ENCODE results near the gene SLC28A2. TPM values are rescaled to one million over a fixed set of nuclear protein-coding genes. Genes with fewer than 3 reads are reported as not detected.

Gene SLC28A2
- polyA plus RNA-seq, 3 donors, result not detected

DNA sequence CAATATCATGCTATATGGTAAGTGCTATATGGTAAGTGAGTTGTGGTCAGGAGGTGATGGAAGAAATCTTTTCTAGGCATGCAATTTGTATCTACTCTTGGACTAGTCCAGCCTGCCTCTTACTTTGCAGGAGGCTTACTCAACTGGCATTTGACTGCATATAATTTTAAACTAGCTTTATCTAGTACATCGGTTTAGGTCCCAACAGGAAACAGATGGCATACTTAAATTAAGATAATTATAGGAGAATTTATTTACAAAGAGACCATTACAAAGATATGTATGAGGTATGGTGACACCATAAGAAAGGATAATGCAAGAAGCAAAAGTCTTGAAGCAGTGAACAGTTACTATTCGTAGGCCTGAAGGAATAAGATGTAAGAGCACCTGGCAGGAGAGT lies 7.8 kb downstream of the SLC28A2 start:
- Histone ChIP-seq H3K79me2 (ENCODE audit: insufficient read depth, low read length) (no peaks in the 10 kb centered on the region), H3K9me3 (replicated peaks in 1 of 2; ENCODE audit: control insufficient read depth in 1 of 2, insufficient read depth in 1 of 2, low read length in 2 of 2) (no peaks in the 10 kb centered on the region), H3K4me1 (ENCODE audit: control insufficient read depth in 1 of 2, insufficient read depth in 2 of 2, low read length in 2 of 2) (no peaks in the 10 kb centered on the region), H3K4me2 (replicated peaks; ENCODE audit: extremely low read depth, low read length, poor library complexity, severe bottlenecking) (no peak overlapping the region), H3K27ac (ENCODE audit: low read depth in 1 of 2, low read length in 2 of 2) (no peak overlapping the region), H2AFZ (ENCODE audit: insufficient read depth, low read depth, low read length, poor library complexity, severe bottlenecking) (no peak overlapping the region), H4K20me1 (ENCODE audit: insufficient read depth, low read length) (no peaks in the 10 kb centered on the region), H3K27me3 (ENCODE audit: control insufficient read depth in 2 of 2, insufficient read depth in 2 of 2, low read length in 2 of 2) (no peaks in the 10 kb centered on the region), H3K36me3 (replicated peaks in 1 of 2; ENCODE audit: control insufficient read depth in 1 of 2, insufficient read depth in 2 of 2, low read length in 2 of 2) (no peaks in the 10 kb centered on the region), H3K9ac (ENCODE audit: insufficient read depth, low read length, poor library complexity, severe bottlenecking) (no peak overlapping the region), H3K4me3 (replicated peaks in 1 of 3; ENCODE audit: low read depth in 2 of 3, low read length in 3 of 3) (no peak overlapping the region)
- Mint-ChIP-seq H3K27ac (no peak overlapping the region), H3K36me3 (no peaks in the 10 kb centered on the region), H3K9me3 (peaks cover 0 to 2% (median 0%) of the 10 kb centered on the region in 7 donors), H3K4me3 (no peak overlapping the region), H3K4me1 (no peaks in the 10 kb centered on the region), H3K27me3 (ENCODE audit: low read depth in 3 of 3) (no peaks in the 10 kb centered on the region)
- WGBS (ENCODE audit: insufficient coverage), result no CpG with 5 or more reads among the region's 2 CpGs
- no peak for TF ChIP-seq CTCF (IDR thresholded peaks at IDR 0.05)
- intact Hi-C loops (cut with micrococcal nuclease), result loop anchor here in 1 of 2 donors (10.0 kb wide), 1 partner anchor 85 kb away; no protein-coding TSS in a partner anchor
- DNase-seq, result no peak

DNA sequence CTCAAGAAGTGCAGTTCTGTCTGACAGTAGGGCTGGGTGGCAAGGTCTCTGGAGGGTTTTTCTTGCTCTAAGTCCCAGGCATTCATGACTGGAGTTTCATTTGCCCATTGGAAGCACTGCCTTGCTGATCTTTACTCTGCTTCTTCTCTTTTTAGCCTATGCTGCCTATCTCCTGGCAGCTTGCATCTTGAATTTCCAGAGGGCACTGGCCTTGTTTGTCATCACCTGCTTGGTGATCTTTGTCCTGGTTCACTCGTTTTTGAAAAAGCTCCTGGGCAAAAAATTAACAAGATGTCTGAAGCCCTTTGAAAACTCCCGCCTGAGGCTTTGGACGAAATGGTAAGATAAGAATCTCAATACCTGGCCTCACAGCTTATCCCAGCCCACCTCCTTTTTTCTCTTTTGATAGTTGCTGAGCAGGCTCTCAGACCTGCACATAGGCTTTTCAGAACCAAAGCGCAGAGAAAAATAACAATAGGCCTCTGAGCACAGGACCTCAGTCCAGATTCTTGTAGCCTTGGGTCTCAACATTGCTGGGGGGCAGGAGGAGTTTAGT lies 10.9 kb downstream of the SLC28A2 start:
- no peak overlapping the region for H3K27ac ChIP-seq (ENCODE audit: low read depth in 1 of 2, low read length in 2 of 2)
- Mint-ChIP-seq H3K36me3 (no peaks in the 10 kb centered on the region), H3K4me1 (no peaks in the 10 kb centered on the region), H3K9me3 (no peaks in the 10 kb centered on the region), H3K27ac (no peak overlapping the region), H3K4me3 (no peak overlapping the region), H3K27me3 (ENCODE audit: low read depth in 3 of 3) (no peaks in the 10 kb centered on the region)
- no peak for DNase-seq
- 100% methylated on average over 1 of the region's 4 CpGs for WGBS (ENCODE audit: insufficient coverage)
- TF ChIP-seq CTCF (IDR thresholded peaks at IDR 0.05), result no peak
- no peaks in the 10 kb centered on the region for H3K27me3 ChIP-seq (ENCODE audit: control insufficient read depth in 2 of 2, insufficient read depth in 2 of 2, low read length in 2 of 2)
- H3K79me2 ChIP-seq (ENCODE audit: insufficient read depth, low read length), result no peaks in the 10 kb centered on the region
- intact Hi-C loops (cut with micrococcal nuclease), result loop anchor here in 1 of 2 donors (10.0 kb wide), 1 partner anchor 88 kb away; no protein-coding TSS in a partner anchor
- no peaks in the 10 kb centered on the region for H3K4me1 ChIP-seq (ENCODE audit: control insufficient read depth in 1 of 2, insufficient read depth in 2 of 2, low read length in 2 of 2)
- no peaks in the 10 kb centered on the region for H3K9me3 ChIP-seq (replicated peaks in 1 of 2; ENCODE audit: control insufficient read depth in 1 of 2, insufficient read depth in 1 of 2, low read length in 2 of 2)
- H3K36me3 ChIP-seq (replicated peaks in 1 of 2; ENCODE audit: control insufficient read depth in 1 of 2, insufficient read depth in 2 of 2, low read length in 2 of 2), result no peaks in the 10 kb centered on the region
- no peak overlapping the region for H3K4me3 ChIP-seq (replicated peaks in 1 of 3; ENCODE audit: low read depth in 2 of 3, low read length in 3 of 3)
- H2AFZ ChIP-seq (ENCODE audit: insufficient read depth, low read depth, low read length, poor library complexity, severe bottlenecking), result no peak overlapping the region
- no peak overlapping the region for H3K9ac ChIP-seq (ENCODE audit: insufficient read depth, low read length, poor library complexity, severe bottlenecking)
- H4K20me1 ChIP-seq (ENCODE audit: insufficient read depth, low read length), result no peaks in the 10 kb centered on the region
- no peak overlapping the region for H3K4me2 ChIP-seq (replicated peaks; ENCODE audit: extremely low read depth, low read length, poor library complexity, severe bottlenecking)
